ENCODE results near the gene CABYR.
"Not testable (repeated sequence)": the region's sequence is repeated elsewhere in the genome, so short reads cannot be mapped to it uniquely, and the experiment has no call there.

Gene CABYR

GRCh38 chr18:24127735-24128134 lies 11.1 kb upstream of the CABYR start:
- no peak for DNase-seq (ENCODE audit: extremely low read depth in 1 of 2, low read depth in 1 of 2)

GRCh38 chr18:24128700-24129099 lies 10.2 kb upstream of the CABYR start:
- DNase-seq (ENCODE audit: extremely low read depth in 1 of 2, low read depth in 1 of 2): no peak

GRCh38 chr18:24130494-24130893 lies 8.4 kb upstream of the CABYR start:
- DNase-seq (ENCODE audit: extremely low read depth in 1 of 2, low read depth in 1 of 2): no peak

GRCh38 chr18:24136967-24137373 lies 1.9 kb upstream of the CABYR start:
- DNase-seq (ENCODE audit: extremely low read depth in 1 of 2, low read depth in 1 of 2): no peak

GRCh38 chr18:24138409-24138788 lies 463 bp upstream of the CABYR start:
- no peak for DNase-seq (ENCODE audit: extremely low read depth in 1 of 2, low read depth in 1 of 2)

GRCh38 chr18:24140697-24141096 lies 1.8 kb downstream of the CABYR start:
- no peak for DNase-seq (ENCODE audit: extremely low read depth in 1 of 2, low read depth in 1 of 2)

- no peak for DNase-seq (ENCODE audit: extremely low read depth in 1 of 2, low read depth in 1 of 2)
Measured at GRCh38 chr18:24142376-24142775, 3.5 kb downstream of the CABYR start.

GRCh38 chr18:24149591-24149990 lies 10.7 kb downstream of the CABYR start:
- not testable (repeated sequence) for DNase-seq (ENCODE audit: extremely low read depth in 1 of 2, low read depth in 1 of 2)

- DNase-seq (ENCODE audit: extremely low read depth in 1 of 2, low read depth in 1 of 2): no peak
Measured at GRCh38 chr18:24153397-24153796, 14.5 kb downstream of the CABYR start.

- no peak for DNase-seq (ENCODE audit: extremely low read depth in 1 of 2, low read depth in 1 of 2)
Measured at GRCh38 chr18:24157855-24158254, 19.0 kb downstream of the CABYR start.

GRCh38 chr18:24160086-24160485 lies 21.2 kb downstream of the CABYR start:
- DNase-seq (ENCODE audit: extremely low read depth in 1 of 2, low read depth in 1 of 2): no peak

- no peak for DNase-seq (ENCODE audit: extremely low read depth in 1 of 2, low read depth in 1 of 2)
Measured at GRCh38 chr18:24161304-24161703, 22.4 kb downstream of the CABYR start.

GRCh38 chr18:24168496-24168895 lies 29.6 kb downstream of the CABYR start:
- DNase-seq (ENCODE audit: extremely low read depth in 1 of 2, low read depth in 1 of 2): no peak

- DNase-seq (ENCODE audit: extremely low read depth in 1 of 2, low read depth in 1 of 2): no peak
Measured at GRCh38 chr18:24170360-24170759, 31.5 kb downstream of the CABYR start.

GRCh38 chr18:24173997-24174396 lies 35.1 kb downstream of the CABYR start:
- no peak for DNase-seq (ENCODE audit: extremely low read depth in 1 of 2, low read depth in 1 of 2)

GRCh38 chr18:24176727-24177416 lies 38.0 kb downstream of the CABYR start:
- DNase-seq (ENCODE audit: extremely low read depth in 1 of 2, low read depth in 1 of 2): peak in 1 of 2 donors; percentile 17

- no peak for DNase-seq (ENCODE audit: extremely low read depth in 1 of 2, low read depth in 1 of 2)
Measured at GRCh38 chr18:24177499-24178133, 38.8 kb downstream of the CABYR start.

- DNase-seq (ENCODE audit: extremely low read depth in 1 of 2, low read depth in 1 of 2): no peak
Measured at GRCh38 chr18:24180048-24180447, 41.2 kb downstream of the CABYR start.

- DNase-seq (ENCODE audit: extremely low read depth in 1 of 2, low read depth in 1 of 2): no peak
Measured at GRCh38 chr18:24181806-24182205, 42.9 kb downstream of the CABYR start.

- DNase-seq (ENCODE audit: extremely low read depth in 1 of 2, low read depth in 1 of 2): no peak
Measured at GRCh38 chr18:24185805-24186204, 46.9 kb downstream of the CABYR start.

- DNase-seq (ENCODE audit: extremely low read depth in 1 of 2, low read depth in 1 of 2): no peak
Measured at GRCh38 chr18:24187049-24187448, 48.2 kb downstream of the CABYR start.

GRCh38 chr18:24187689-24188088 lies 48.8 kb downstream of the CABYR start:
- no peak for DNase-seq (ENCODE audit: extremely low read depth in 1 of 2, low read depth in 1 of 2)

GRCh38 chr18:24188120-24188519 lies 49.3 kb downstream of the CABYR start:
- DNase-seq (ENCODE audit: extremely low read depth in 1 of 2, low read depth in 1 of 2): no peak

All from activated CD8-positive, alpha-beta memory T cell treated with anti-CD3 and anti-CD28 coated beads for 1 hour (primary cell).